SK-N-SH (cell line): ENCODE data around the gene DMRT1.

Source experiments
- MEF2A ChIP-seq: IDR thresholded peaks from 2 replicates; pipeline ENCODE4 v1.4.0; 2012; ENCODE audit warnings: low read depth, borderline replicate concordance
- MXI1 ChIP-seq: IDR thresholded peaks from 2 replicates; pipeline ENCODE4 v1.6.1; 2012; ENCODE audit warnings: mild to moderate bottlenecking, low read depth, low read length, improper control_type of control experiment
- POLR2AphosphoS5 ChIP-seq: IDR thresholded peaks from 2 replicates; pipeline ENCODE4 v1.6.1; 2012; ENCODE audit warnings: low read depth, low read length
- RFX5 ChIP-seq: IDR thresholded peaks from 2 replicates; pipeline ENCODE4 v1.6.1; 2012; ENCODE audit warnings: mild to moderate bottlenecking, improper control_type of control experiment, low read length
- TF ChIP-seq, protein P1 (sequence below): fragments of 200-600 bp; sonication (generic); IDR thresholded peaks from 2 replicates; pipeline ENCODE4 v1.6.1; 2017; ENCODE audit warnings: antibody characterized with exemption, mild to moderate bottlenecking, moderate library complexity
- TF ChIP-seq, protein P2 (sequence below): IDR thresholded peaks from 2 replicates; pipeline ENCODE4 v1.4.0; 2012; ENCODE audit warnings: low read depth

DNA sequence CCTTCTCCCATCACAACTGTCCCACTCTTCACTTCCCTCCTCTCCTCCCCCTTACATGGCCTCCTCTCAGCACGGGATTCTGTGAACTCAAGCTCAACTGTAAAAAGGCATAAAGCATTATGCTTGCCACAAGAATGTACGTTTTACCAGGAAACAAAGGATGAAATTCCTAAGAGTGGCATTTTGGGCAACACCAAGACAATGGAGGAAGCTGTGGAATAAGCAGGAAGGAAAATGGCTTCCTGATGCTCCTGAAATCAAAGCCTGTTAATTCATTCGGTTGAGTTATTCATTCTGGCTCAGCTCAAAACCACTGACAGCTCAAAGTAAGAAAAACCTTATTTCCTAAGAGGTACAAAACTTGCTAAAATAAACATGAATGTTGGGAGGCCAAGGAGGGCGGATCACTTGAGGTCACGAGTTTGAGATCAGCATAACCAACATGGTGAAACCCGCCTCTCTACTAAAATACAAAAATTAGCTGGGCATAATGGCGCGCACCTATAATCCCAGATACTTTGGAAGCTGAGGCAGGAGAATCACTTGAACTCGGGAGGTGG is 40.8 kb upstream of the DMRT1 start:
- TF ChIP-seq RFX5 (no peak), MXI1 (no peak), MEF2A (no peak), POLR2AphosphoS5 (no peak)
- TF ChIP-seq, protein P1, sequence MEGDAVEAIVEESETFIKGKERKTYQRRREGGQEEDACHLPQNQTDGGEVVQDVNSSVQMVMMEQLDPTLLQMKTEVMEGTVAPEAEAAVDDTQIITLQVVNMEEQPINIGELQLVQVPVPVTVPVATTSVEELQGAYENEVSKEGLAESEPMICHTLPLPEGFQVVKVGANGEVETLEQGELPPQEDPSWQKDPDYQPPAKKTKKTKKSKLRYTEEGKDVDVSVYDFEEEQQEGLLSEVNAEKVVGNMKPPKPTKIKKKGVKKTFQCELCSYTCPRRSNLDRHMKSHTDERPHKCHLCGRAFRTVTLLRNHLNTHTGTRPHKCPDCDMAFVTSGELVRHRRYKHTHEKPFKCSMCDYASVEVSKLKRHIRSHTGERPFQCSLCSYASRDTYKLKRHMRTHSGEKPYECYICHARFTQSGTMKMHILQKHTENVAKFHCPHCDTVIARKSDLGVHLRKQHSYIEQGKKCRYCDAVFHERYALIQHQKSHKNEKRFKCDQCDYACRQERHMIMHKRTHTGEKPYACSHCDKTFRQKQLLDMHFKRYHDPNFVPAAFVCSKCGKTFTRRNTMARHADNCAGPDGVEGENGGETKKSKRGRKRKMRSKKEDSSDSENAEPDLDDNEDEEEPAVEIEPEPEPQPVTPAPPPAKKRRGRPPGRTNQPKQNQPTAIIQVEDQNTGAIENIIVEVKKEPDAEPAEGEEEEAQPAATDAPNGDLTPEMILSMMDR: no peak
- TF ChIP-seq, protein P2, sequence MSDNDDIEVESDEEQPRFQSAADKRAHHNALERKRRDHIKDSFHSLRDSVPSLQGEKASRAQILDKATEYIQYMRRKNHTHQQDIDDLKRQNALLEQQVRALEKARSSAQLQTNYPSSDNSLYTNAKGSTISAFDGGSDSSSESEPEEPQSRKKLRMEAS: no peak
